ENCODE results near the gene CIDEB. TPM values are rescaled to one million over a fixed set of nuclear protein-coding genes. Genes with fewer than 3 reads are reported as not detected.

CIDEB gene
- total and polyA plus RNA-seq, 2 donors from 2014 or later, result 22.4 to 49.7 TPM

- no peak overlapping the region for H3K4me3 ChIP-seq (ENCODE audit: low read length in 3 of 3)
- intact Hi-C loops (cut with DNase I), result no loop called here
- peaks cover 0 to 35% (median 29%) of the 10 kb centered on the region in 3 donors for H3K4me1 ChIP-seq (ENCODE audit: control insufficient read depth in 2 of 3, insufficient read depth in 2 of 3, low read depth in 1 of 3, low read length in 3 of 3)
- H3K27me3 ChIP-seq (ENCODE audit: control insufficient read depth, insufficient read depth, low read length), result peaks cover 9% of the 10 kb centered on the region
- TF ChIP-seq CTCF (IDR thresholded peaks at IDR 0.05; ENCODE audit: borderline replicate concordance, extremely low read depth, insufficient read depth), result no peak
- no peaks in the 10 kb centered on the region for H3K36me3 ChIP-seq (ENCODE audit: control insufficient read depth in 2 of 3, insufficient read depth in 3 of 3, low read length in 3 of 3)
- H3K9ac ChIP-seq (ENCODE audit: low read length in 3 of 3), result no peak overlapping the region
- peak overlapping the region in 1 of 2 donors; percentile 38 for H3K27ac ChIP-seq (ENCODE audit: low read depth in 2 of 2, low read length in 2 of 2)
- no peak for FAIRE-seq
- no peaks in the 10 kb centered on the region for H3K9me3 ChIP-seq (ENCODE audit: control insufficient read depth in 2 of 3, insufficient read depth in 1 of 3, low read length in 3 of 3)
- DNase-seq, result no peak
Measured at GRCh38 chr14:24313913-24314312, 6.1 kb upstream of the CIDEB start.

- FAIRE-seq (no peak), DNase-seq (no peak)
- Histone ChIP-seq H3K9me3 (ENCODE audit: control insufficient read depth in 2 of 3, insufficient read depth in 1 of 3, low read length in 3 of 3) (no peaks in the 10 kb centered on the region), H3K27ac (ENCODE audit: low read depth in 2 of 2, low read length in 2 of 2) (peak overlapping the region; percentile 16 to 63), H3K9ac (ENCODE audit: low read length in 3 of 3) (peak overlapping the region in 1 of 3 donors; percentile 30), H3K36me3 (ENCODE audit: control insufficient read depth in 2 of 3, insufficient read depth in 3 of 3, low read length in 3 of 3) (no peaks in the 10 kb centered on the region), H3K27me3 (ENCODE audit: control insufficient read depth, insufficient read depth, low read length) (peaks cover 9% of the 10 kb centered on the region), H3K4me3 (ENCODE audit: low read length in 3 of 3) (no peak overlapping the region), H3K4me1 (ENCODE audit: control insufficient read depth in 2 of 3, insufficient read depth in 2 of 3, low read depth in 1 of 3, low read length in 3 of 3) (peaks cover 0 to 43% (median 31%) of the 10 kb centered on the region in 3 donors)
- no peak for TF ChIP-seq CTCF (IDR thresholded peaks at IDR 0.05; ENCODE audit: borderline replicate concordance, extremely low read depth, insufficient read depth)
- intact Hi-C loops (cut with DNase I), result no loop called here
Measured at GRCh38 chr14:24312736-24313507, 5.1 kb upstream of the CIDEB start.

GRCh38 chr14:24311837-24312615 is 4.2 kb upstream of the CIDEB start:
- H3K4me1 ChIP-seq (ENCODE audit: control insufficient read depth in 2 of 3, insufficient read depth in 2 of 3, low read depth in 1 of 3, low read length in 3 of 3), result peaks cover 0 to 46% (median 38%) of the 10 kb centered on the region in 3 donors

More at GRCh38 chr14:24311837-24312615, 4.2 kb upstream of the CIDEB start:
- no peak for TF ChIP-seq CTCF (IDR thresholded peaks at IDR 0.05; ENCODE audit: borderline replicate concordance, extremely low read depth, insufficient read depth)
- Histone ChIP-seq H3K9ac (ENCODE audit: low read length in 3 of 3) (peak overlapping the region in 1 of 3 donors; percentile 30), H3K4me3 (ENCODE audit: low read length in 3 of 3) (peak overlapping the region in 1 of 3 donors; percentile 49), H3K9me3 (ENCODE audit: control insufficient read depth in 2 of 3, insufficient read depth in 1 of 3, low read length in 3 of 3) (no peaks in the 10 kb centered on the region), H3K27ac (ENCODE audit: low read depth in 2 of 2, low read length in 2 of 2) (peak overlapping the region; percentile 63 to 72), H3K36me3 (ENCODE audit: control insufficient read depth in 2 of 3, insufficient read depth in 3 of 3, low read length in 3 of 3) (no peaks in the 10 kb centered on the region), H3K27me3 (ENCODE audit: control insufficient read depth, insufficient read depth, low read length) (peaks cover 6% of the 10 kb centered on the region)
- FAIRE-seq, result no peak
- intact Hi-C loops (cut with DNase I), result no loop called here
- no peak for DNase-seq

Measured in kidney (tissue), 14 donors.